T-helper 22 cell (primary cell): Measurements from ENCODE around the gene ST8SIA1.

Experiments used
- DNase-seq: peaks from one replicate; pipeline ENCODE4 v3.0.0-alpha.2; 2020; ENCODE audit warnings: low read depth

ST8SIA1 gene

GRCh38 chr12:22238211-22238610 is 96.3 kb downstream of the ST8SIA1 start:
- no peak for DNase-seq

- no peak for DNase-seq
Observed at GRCh38 chr12:22234561-22234960, 99.9 kb downstream of the ST8SIA1 start.

DNA sequence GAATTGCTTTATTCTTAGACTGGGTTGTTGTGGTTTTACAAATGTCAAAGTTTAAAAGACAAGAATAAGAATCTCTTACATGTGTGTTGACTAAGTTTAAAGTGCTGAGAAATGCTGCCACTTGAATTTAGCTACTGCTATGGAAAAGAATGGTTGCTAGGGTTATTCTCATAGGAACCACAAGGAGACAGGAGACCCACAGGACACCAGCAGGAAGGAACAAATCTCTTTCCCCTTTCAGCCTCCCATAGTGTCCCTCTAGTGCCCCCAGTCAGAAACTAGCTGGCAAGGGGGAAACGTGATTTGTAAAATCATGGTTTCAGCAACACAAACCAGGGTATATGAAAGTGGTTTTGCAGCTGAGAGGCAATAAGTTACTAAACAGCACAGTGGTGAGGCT is 102.7 kb downstream of the ST8SIA1 start:
- no peak for DNase-seq

GRCh38 chr12:22231078-22231477 is 103.4 kb downstream of the ST8SIA1 start:
- no peak for DNase-seq

- no peak for DNase-seq
Observed at GRCh38 chr12:22230280-22230794, 104.2 kb downstream of the ST8SIA1 start.

- DNase-seq = no peak
Observed at GRCh38 chr12:22229652-22230279, 104.7 kb downstream of the ST8SIA1 start.

DNA sequence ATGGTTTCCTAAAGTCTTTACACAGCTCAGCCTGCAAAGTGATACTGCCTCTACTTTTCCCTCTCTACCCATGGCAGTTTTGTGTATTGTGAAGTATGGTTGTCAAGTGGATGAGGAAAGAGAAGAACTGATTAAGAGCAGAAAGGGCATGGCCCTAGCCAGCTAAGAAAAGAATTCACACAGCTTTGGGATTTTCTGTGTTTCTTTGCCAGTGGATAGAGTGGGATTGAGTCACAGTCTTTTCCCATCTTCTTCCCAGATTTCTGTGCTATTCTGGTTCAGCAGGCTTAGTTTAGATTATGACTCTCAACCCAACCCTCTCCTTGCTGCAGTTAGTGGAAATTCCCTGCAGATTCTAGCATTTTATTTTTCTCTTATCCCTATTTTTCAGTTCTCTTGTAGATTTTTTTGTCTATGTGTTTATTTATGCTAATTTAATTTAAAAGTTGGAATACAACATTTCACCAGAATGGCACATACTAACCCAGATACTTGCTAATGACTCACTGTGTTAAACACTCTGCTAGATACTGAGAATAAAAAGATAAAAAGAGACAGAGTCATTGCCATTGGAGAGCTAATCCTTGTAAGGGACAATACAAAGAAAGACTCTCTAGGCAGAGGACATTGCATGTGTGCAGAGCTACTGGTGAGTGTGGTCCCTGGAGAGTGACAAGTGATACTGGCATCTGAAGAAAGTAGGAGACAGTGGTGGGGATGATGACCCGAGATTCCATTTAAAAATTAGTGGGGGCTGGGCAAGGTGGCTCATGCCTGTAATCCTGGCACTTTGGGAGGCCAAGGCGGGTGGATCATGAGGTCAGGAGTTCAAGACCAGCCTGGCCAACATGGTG is 106.3 kb downstream of the ST8SIA1 start:
- DNase-seq = no peak

DNA sequence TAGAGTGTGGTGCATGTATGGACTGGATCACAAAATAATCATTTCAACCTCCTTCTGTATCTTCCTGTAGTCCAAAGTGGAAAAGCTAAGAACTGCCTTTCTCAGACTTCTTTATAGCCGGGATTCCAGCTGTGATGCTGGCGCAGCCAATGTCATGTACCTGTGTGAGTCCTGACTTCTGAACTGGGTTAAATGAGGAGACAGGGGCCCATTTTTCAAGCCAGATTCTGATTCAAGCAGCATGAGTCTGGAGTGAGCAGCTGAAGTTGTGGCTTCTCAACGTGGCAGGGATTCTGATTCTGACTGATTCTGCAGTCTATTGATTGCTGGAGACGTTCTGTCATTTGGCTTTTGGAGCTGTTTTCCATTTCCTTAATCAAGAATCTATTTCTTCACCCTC is 111.2 kb downstream of the ST8SIA1 start:
- no peak for DNase-seq

DNA sequence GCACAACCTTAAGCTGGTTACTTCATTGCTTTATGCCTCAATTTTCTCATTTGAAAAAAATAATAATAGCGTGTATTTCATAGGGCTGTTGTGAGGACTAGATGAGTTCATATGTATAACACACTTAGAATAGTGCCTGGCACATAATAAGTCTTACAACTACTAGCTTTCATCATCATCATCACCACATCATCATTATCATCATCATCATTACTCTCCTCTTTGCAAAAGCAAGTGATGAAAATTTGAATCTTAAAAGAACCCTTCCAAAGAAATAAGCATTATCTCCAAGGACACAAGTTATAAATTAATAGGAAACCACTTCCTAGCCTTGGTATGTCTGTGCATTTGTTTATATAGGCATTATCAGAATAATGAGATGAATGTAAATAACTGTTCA is 117.0 kb downstream of the ST8SIA1 start:
- no peak for DNase-seq

DNA sequence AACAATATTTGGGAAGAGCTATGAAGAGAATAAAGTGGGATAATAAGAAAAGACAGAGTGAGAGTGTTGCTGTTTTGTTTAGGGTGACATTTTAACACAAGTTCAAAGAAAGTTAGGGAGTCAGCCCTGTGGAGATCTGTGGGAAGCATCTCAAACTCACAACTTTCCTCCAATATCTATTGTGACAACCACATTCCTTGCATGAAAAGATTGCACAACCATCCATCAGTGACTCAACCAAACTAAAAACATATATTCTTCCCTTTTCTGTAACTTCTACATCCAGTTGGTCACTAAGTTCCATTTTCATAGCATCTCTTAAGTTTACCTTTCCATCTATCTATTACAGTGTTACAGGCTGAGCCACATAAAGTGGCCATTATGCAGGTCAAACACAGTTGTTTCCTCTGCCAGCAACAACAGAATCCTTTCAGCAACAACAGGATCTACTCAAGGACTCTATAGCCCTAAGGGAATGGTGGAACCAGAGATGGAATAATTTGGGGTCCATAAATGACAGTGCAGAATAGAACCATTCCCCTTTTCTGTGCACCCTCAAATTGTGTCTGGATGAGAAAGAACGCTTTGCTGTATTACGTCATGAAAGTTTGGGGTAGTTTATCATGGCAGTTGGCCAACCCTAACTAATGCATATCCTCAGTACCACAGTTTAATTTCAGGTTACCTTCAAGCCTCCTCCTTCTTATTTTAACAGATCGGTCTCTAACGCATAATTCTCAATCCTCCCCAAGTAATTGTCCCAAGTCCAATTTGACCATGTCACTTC is 118.8 kb downstream of the ST8SIA1 start:
- no peak for DNase-seq

GRCh38 chr12:22211128-22211527 is 123.4 kb downstream of the ST8SIA1 start:
- no peak for DNase-seq

GRCh38 chr12:22209422-22209821 is 125.1 kb downstream of the ST8SIA1 start:
- no peak for DNase-seq

DNA sequence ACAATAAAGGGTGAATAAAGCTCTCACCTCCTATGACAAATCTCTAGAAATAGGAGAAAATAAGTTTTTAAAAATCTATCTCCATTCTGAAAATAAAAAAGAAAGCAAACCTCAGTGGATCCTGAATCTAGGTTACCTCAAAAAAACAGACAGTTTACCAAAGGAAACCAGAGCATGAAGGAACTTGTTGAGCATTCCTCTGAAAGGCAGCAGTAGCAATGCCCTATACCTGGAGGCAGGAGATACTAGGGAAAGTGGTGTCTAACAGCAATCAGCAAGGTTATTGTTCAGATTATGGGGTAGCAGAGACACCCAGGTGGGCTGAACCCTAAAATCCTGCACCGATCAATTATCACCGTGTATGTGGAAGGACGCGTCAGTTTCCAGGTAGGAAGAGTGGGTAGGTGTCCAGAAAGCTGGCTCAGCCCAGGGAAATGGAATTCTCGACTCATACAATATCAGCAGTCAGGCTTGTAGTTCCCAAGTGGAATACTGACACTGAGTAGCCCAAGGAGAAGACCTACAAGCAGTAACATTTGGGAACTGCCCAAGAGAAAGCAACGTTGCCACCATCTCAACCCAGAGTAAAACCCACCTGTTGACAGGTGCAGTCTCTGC is 128.3 kb downstream of the ST8SIA1 start:
- no peak for DNase-seq

GRCh38 chr12:22204391-22204790 is 130.1 kb downstream of the ST8SIA1 start:
- no peak for DNase-seq

- DNase-seq = no peak
Observed at GRCh38 chr12:22202847-22203246, 131.7 kb downstream of the ST8SIA1 start.

GRCh38 chr12:22201101-22201500 is 133.4 kb downstream of the ST8SIA1 start:
- no peak for DNase-seq

- DNase-seq = no peak
Observed at GRCh38 chr12:22196236-22196635, 138.3 kb downstream of the ST8SIA1 start.

GRCh38 chr12:22190969-22191368 is 143.5 kb downstream of the ST8SIA1 start:
- no peak for DNase-seq

DNA sequence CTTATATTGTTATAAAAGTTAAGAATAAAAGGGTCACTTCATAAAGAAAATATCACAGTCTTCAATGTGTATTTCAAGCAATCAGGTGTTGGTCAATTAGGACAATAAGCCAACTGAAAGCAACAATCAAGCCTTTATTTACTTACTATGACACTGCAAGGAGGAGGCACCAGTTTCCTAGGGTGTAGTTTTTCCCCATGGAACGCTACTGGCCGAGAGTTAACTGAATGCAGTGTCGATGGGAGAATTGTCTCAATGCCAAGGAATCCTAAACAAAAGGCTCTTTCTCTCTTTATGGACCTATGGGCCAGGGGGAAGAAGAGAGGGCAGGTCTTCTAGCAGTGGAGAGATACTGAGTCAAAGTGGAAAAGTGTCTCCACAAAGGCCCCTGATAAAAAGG is 146.1 kb downstream of the ST8SIA1 start:
- no peak for DNase-seq

DNA sequence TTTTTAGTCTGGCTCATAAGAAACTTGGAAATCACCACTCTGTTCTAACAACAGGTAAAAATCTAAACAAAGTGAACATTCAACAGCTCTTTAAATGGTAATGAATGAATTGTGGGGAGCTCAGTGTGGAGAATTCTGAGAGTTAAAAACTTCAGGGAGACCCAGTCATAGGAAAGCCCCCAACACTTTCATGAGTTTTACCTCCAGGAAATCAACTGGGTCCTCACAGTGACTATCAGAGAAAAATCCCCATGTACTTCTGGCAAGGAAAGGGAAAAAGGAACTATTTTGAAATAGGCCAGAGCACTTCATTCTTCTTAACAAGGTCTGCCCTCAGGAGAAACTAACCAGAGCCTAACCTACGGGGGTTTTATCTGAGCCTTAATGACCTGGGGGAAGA is 153.8 kb downstream of the ST8SIA1 start:
- no peak for DNase-seq

GRCh38 chr12:22173177-22173576 is 161.3 kb downstream of the ST8SIA1 start:
- DNase-seq = no peak

- no peak for DNase-seq
Observed at GRCh38 chr12:22172501-22172900, 162.0 kb downstream of the ST8SIA1 start.
